ENCODE measurements around the gene SPEG.
A peak's percentile ranks its signal among the peaks of the same experiment; 100 is the strongest.
"Not testable (repeated sequence)": the region's sequence is repeated elsewhere in the genome, so short reads cannot be mapped to it uniquely, and the experiment has no call there.

The SPEG gene

DNA sequence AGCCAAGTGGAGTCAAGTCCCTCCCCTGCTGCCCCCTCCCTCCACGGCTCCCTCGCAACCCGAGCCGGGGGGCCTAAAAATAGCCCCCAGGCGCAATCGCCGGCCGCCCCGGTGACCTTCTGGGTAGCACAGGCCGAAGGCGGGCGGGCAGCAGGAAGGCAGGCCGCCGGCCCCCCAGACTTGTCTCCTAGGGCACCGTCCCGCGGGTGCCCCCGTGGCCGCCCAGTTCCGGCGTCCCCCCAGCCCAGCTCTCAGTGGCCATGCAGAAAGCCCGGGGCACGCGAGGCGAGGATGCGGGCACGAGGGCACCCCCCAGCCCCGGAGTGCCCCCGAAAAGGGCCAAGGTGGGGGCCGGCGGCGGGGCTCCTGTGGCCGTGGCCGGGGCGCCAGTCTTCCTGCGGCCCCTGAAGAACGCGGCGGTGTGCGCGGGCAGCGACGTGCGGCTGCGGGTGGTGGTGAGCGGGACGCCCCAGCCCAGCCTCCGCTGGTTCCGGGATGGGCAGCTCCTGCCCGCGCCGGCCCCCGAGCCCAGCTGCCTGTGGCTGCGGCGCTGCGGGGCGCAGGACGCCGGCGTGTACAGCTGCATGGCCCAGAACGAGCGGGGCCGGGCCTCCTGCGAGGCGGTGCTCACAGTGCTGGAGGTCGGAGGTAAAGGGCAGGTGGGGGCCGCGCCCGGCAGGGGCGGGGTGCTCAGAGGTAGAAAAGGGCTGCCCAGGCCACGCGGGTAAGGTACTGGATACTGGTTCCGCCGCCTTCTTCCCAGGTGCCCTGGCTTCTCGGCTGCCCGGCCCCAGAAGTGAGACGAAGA, at the start of gene SPEG:
Gene SPEG (plus strand): TSS at position 126 of the 808 bp plus-strand sequence. CDS start 135 bp downstream, at position 261.
- DNase-seq (ENCODE audit: low read depth) = no peak

DNA sequence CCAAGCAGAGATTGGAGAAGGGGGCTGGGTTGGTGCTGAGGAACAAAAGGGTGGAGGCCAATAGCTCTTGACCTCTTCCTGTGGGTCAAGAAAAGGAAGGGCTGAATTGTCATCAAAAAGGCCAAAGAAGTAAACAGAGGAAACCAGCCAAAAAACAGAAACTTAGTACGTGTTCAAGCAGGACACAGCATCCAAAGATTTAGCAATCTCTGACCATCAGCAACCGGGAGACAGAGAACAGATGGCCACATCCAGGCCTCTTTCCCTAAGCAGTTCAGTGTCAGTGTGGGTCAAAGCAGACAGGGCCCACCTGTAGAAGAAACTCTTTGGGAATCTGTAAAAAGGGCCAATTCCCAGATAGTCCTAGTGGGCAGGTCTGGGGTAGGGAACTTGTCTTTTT, 49.8 kb upstream of the SPEG start:
- DNase-seq (ENCODE audit: low read depth) = no peak

DNA sequence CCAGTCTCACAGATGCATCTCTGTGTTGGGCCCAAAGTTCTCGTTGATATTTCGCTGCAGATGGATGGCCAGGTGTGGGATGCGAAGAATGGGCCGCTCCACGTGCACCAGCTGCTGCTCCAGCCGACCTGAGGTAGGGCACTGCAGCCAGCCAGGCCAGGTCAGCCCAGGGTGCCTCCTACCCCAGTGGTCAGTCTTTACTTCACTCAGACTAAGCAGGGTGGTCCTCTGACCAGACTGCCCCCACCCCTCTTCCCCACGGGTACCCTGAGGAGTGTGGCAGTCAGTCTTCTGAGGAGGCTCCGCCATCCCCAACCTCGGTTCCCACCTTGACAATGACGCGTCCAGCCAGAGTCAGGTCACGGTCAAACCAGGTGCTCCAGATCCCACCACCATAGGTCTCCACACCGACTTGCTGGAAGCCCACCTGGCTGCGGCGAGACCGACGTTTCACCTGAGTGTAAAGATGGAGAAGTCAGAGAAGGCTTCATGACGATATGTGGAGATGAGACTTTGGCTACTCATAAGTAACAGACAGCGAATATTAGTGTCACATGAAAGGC, 48.6 kb upstream of the SPEG start:
- no peak for DNase-seq (ENCODE audit: low read depth)

DNA sequence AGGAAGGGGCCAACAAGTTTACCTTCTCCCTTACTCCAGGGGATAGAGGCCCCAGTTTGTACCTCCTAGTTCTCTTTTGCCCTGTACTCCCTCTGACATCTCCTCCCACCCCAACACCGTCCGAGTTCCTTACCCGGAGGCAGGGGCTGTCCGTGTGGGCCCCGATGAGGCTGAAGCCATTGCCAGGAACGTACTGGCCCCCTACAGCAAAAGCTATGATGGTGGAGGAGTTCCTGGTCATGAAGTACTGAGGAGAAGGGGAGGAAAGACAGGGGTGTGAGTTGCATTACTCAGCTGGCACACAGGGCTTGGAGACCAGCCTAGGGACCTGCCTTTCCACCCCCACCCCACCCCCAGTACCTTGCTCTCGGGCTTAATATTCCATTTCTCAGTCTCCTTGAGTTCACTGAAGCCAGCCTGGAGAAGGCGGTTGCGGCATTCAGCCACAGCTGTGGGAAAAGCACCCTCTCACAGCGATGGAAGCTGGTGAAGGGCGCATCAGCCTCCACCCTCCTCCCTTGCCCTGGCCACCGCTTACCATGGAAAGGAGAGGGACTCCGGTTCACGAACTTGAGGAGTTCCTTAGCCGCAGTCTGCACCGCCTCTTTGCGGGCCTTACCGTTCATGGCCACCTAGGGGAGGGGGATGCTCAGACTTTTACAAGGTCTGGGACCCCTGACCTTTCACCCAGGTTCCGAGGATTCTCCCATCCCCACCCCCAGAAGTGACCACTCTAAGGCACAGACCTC, 47.9 kb upstream of the SPEG start:
- no peak for DNase-seq (ENCODE audit: low read depth)

DNA sequence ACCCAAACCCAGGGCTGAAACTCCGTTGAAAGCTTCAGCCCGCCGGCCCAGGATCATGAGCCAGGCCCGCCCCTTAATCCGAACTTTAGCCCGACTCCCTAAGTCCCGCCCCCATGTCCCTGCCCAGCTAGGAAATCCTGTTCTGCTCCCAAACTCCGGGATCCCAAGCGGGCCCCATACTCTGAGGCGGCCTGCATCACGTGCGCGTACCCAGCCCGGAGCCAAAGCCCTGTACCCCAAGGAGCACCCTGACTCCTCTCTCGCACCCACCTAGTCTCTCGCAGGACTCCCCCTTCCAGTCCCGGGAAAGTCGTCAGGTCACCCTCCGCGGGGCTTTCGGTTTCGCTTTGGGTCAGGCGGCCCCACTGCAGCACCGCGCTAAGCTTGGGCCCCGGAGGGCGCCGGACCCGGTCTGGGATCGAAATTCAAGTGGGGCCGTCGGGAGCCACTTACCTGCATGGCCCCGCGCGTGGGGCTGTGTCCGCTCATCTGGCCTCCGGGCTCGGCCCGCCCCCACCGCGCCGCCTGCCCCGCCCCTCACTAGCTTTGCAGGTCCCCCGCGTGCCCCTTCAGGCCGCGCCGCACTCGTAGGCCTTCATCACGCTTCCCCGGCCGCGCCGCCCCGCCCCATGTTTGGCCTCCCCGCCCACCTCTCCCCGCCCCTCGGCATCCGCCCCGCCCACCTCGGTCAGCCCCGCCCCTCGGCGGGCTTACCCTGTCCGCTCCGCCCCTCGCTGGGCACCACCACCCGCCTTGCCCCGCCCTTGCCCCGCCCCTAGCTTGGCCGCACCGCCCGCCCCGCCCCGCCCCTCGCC, 47.1 kb upstream of the SPEG start, which contains the start of gene DNPEP:
Gene DNPEP (minus strand): TSS at position 607 of the 815 bp plus-strand sequence. CDS start 118 bp downstream, at position 489.
- DNase-seq (ENCODE audit: low read depth) = peak; percentile 39

DNA sequence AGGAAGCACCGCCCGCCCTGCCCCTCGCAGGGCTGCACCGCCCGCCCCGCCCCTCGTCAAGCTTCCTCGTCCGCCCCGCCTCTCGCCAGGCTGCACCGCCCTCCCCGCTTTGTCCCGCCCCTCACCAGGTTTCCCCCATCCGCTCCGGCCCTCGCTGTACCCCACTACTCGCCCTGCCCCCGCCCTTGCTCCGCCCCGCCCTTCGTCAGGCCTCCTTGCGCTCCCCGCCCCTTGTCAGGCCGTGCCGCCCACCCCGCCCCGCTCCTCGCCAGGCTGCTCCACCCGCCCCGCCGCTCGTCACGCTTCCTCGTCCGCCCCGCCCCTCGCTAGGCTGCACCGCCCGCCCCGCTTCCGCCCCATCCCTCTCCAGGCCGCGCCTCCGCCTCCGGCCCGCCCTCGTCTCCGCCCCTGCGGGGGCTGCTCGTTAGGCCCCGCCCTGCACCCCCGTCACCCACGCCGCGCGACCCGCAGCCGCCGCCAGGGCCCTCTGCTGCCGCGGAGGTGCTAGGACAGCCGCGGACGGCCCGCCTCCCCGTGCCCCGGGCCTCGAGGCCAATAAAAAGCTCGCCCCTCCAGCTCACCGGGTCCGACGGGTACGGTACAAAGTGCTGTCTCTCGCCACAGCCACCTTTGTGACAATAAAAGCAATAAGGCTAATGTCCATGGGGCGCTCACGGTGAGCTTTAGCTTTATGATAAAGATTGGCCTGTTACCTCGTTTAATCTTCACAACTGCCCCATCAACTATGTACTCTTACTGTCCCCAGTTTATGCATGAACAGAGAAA, 46.3 kb upstream of the SPEG start:
- DNase-seq (ENCODE audit: low read depth) = peak; percentile 53

DNA sequence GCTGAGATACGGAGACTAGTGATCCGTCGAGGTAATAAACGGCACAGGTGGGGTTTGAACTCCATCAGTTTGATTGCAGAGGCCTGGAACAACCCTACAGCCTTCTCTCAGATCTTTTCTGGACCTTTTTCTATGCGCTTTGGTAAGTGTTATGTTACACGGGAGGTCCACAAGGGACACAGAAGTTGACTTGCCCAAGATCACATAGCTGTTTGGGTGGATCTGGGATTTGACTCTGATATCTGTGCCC, 45.8 kb upstream of the SPEG start:
- DNase-seq (ENCODE audit: low read depth) = no peak

DNA sequence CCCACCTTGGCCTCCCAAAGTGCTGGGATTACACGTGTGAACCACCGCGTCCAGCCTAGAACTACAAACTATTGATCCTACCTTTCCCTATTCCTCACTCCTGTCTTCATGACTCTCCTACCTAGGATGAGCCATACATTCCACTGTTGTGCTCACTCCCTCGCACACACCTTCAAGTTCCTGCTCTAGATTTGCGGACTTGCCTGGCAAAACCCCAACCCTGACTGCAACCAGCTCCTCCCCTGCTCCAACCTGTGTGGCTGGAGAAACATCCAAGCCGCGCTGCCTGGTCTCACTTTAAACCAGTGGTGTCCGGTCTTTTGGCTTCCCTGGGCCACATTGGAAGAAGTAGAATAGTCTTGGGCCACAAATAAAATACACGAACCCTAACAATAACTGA, 41.9 kb upstream of the SPEG start:
- no peak for DNase-seq (ENCODE audit: low read depth)

DNA sequence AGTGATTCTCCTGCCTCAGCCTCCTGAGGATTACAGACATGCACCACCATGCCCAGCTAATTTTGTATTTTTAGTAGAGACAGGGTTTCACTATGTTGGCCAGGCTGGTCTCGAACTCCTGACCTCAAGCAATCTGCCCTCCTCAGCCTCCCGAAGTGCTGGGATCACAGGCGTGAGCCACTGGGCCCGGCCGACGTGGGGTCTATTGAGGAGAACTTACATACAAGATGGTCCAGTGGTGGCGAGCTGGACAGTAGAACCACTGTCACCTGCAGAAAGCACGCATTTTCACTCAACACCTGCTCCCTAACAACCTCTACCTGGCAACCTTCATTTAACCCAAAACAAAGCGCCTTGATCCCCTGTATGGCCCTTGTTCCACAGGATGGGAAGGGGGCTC, 39.6 kb upstream of the SPEG start:
- DNase-seq (ENCODE audit: low read depth) = not testable (repeated sequence)

DNA sequence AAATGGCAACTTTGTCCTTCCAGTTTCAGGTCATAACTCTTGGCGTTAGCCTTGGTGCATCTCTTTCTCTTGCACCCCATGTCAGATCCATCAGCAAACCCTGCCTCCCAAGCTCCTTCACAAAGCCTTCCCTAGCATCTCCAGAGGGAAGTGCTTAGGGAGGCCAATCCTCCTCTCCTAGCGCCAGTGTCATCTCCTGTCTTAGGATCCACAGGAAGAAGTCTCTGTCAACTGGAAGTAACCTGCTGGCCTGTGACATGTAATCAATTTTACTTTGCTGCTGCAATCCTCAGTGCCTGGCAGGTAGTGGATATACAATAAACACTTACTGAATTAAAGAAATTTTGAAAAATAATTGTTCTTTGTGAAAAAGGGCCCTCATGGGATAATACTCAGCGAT, 39.0 kb upstream of the SPEG start:
- DNase-seq (ENCODE audit: low read depth) = no peak

DNA sequence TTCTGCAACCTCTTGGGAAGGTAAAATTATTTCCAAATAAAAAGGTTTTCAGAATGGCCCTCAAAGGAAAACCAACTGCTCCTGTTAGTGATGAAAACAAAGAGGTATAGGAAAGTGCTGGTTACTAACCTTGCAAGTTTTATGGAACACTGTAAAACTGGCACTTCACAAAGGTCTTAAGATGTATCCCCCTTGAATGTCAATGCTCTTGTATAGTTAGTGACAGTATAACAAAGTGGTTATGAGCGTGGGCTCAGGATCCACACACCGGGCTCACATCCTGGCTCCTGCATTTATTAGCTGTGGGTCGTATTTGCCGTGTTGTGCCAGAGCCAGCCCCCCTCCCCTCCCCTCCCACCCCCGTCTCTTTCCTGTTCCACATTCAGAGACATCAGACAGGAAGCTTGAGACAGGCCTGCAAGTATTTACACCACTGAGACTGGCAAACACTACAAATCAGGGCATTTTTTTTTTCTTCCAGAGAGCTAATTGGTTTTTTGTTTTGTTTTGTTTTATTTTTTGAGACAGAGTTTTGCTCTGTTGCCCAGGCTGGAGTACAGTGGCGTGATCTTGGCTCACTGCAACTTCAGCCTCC, 37.7 kb upstream of the SPEG start:
- no peak for DNase-seq (ENCODE audit: low read depth)

DNA sequence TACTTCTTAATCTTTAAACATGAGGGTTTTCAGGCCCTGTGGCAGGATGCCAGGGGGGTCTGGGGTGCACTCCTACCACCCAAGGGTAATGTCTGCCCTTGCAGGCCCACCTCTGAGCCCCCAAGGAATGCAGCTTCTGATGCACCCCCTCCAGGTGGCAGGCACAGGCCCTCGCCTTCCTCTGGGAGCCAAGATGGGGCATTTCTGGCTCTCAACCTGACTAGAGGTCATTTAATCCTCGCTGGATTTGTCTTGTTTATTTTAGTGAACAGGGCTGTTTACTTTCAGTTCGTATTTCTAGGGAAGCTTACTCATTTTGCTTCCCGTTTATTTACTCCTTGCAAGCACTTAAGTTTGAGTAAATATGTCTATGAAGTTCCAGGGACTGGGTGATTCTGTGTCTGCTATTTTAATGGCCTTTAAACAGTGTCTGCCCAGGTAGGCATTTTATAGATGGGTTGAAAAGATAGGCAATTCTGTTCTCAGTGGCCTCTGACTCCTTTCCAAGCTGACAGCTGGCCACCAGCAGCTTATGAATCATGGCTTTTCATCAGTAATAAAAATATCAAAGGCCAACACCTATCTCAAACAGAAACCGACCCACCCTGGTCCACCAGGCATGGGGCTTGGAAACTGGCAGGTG, 35.8 kb upstream of the SPEG start:
- no peak for DNase-seq (ENCODE audit: low read depth)

DNA sequence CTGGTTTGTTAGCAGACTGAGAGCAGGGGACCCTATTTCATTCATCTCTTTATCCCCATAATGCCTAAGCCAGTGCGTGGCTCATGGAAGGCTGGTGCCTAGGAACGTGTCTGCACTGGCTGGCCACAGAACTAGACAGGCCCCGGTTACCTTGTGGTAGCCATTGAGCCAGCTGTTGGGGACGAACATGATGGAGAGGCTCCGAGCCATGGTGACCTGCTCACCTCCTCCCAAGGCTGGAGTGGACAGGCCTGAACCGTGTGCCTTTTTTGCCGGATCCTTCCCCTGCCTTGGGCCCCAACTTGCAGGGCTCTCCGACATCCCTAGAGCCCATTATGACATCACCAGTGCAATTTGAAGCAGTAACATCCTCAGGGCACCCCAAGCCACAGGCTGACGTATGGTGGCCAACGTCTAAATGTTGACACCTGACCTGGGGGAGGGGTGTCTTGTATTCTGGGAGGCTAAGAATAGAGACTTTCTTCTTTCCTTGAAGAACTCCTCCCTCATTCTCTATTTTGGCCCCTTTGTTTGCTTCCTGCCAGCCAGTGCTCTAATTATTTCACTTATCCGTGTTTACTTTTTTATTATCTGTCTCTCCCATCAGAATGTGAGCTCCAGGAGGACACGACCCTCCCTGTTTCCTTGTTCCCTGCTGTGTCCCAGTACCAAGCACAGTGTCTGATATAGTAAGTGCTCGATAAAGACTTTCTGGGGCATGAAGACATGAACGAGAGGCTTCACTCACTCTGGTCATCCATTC, 34.7 kb upstream of the SPEG start:
- no peak for DNase-seq (ENCODE audit: low read depth)

DNA sequence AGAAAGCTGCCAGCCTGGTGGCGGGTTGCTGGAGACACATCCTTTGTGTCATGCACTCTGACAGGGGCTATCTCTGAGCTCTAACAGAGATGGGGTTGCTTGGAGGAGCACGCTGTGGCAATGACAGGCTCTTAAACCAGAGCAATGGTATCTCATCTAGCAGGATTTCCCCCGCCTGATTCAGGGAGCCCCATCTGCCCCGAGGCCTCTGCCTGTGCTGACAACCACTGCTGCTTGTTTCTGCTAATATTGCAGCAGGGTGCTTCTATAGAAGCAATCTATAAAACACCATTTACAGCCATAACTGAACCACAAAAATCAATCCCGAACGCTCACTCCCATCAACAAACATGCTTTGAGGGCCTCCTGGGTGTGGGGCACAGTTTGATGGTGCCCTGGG, 34.1 kb upstream of the SPEG start:
- DNase-seq (ENCODE audit: low read depth) = no peak

DNA sequence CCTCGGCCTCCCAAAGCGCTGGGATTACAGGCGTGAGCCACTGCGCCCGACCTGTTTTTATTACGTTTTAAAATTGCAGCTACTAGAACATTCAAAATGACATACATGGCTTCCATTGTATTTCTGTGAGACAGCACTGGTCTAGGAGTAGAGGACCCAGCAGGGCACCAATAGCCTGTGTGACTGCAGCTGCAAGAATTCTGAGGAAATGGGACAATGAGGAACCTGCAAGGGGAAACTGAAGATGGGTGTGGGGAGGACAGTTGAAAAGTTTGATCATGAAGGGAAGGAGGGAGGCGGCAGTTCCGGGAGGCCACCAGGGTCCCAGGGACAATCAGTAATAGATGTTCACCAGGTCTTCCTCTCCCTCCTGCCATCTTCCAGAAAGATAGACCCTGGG, 33.0 kb upstream of the SPEG start:
- DNase-seq (ENCODE audit: low read depth) = no peak

DNA sequence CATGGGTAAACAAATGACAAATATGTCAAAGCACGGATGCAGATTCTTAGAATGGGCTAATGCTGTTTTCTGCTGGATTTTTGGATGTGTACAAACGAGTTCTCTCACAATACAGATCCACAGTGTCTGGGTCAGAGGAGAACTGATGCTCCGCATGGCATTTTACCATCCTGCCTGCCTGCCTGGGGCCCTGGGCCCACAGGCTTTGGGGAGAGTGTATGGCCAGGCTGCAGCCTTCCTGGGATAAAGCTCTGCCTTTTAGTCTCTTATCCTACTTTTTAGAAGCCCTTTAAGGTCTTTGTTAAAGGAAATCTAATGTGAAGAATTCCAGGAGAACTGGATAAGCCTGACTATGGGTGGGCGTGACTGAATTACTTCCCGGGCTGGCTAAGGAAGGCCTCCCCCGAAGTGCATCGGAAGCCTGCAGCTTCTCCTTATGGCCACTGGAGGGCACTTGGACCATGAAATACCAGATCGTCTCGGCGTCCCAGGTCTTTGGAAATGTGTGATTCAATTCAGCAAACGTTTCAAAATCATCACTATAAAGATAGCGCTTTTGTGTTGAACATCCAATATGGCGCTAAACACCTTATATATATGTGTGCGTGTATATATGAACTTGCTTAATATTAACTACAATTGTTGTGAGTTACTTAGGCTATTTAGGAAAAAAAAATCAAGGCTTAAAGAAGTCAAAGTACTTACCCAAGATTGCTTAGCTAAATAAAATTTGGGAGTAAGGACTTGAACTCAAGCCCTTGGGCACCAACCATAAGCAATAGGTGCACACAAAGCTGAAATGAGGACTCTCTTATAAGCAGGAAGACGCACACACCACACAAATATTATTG, 31.8 kb upstream of the SPEG start:
- no peak for DNase-seq (ENCODE audit: low read depth)

DNA sequence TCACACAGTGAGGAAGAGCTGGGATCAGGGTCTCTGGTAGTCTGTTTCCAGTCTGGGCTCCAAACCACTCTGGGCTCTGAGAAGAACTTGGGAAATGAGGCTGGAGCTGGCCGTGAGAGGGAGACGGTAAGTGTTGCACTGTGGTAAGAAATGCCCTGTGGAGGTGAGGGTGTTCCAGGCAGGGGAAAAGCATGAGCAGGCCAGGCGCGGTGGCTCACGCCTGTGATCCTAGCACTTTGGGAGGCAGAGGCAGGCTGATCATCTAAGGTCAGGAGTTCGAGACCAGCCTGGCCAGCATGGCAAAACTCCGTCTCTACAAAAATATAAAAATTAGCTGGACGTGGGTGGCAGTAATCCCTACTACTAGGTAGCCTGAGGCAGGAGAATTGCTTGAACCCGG, 30.8 kb upstream of the SPEG start:
- DNase-seq (ENCODE audit: low read depth) = no peak

DNA sequence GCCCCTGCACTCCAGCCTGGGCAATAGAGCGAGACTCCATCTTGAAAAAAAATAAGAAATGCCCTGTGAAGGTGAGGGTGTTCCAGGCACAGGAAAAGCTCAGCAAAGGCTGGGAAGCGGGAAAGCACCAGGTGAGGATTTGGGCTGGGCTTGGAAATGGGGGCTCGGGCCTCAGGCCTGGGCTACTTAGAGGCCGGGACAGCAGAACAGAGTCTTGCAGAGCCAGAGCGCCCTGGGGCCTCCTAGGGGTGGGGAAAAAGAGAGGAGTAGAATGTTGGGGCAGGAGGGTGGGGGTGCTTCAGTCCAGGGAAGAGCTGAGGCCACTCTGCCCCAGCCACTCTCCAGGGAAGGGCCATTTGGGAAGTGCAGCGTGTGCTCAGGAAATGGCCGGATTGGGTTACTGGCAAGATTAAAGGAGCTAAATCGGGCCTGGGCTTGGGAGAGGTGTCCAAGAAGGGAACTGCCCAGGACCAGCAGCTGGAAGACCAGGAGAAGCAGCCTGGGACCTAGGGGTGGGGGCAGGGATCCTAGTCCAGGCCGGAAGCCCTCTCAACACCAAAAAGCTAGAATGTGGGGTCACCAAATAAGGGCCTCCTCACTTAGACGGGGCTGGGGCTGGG, 30.2 kb upstream of the SPEG start:
- DNase-seq (ENCODE audit: low read depth) = no peak

DNA sequence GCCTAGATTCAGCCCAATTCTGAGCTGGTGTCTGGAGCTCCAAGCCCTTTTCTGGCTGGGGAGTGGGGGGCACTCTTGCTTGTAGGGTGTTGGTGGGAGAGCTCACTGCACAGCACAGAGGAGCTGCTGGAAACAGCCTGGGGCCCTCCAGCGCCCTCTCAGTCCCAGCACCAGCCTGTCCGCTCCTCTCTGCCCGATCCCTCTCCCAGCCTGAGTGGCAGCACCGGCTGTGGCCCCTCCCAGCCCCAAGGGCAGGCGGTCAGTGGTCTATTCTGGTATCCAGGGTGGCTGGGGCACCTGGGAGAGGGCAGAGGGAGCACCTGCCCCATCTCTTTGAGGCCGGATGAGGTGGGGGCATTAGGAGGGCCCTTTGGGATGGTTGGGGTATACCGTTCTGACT, 29.7 kb upstream of the SPEG start:
- DNase-seq (ENCODE audit: low read depth) = no peak

Data from GM04503 (cell line).